Measurements from ENCODE around the gene COL11A2.

COL11A2 gene

DNA sequence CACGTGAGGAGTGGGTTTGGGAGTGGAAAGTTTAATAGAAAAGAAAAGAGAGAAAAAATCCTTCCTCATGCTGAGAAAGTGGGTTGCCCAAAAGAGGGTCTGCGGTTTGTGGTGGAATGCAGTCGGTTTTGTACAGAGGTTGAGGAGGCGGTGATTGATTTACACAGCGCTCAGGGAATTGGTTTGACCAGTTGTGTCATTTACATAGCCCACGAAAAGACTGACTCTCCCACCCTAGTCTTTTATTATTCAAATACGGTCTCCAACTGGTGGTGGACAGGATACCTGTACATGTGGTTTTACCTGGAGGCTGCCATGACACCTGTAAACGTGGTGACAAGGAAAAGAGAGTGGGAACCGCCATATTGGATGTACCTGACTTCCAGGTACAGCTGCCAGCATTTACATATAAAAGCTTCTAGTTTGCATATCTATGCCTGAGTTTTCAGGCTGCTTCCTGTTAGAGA lies 74.4 kb downstream of the COL11A2 start:
- no peak for DNase-seq (ENCODE audit: low read depth in 2 of 2)

DNA sequence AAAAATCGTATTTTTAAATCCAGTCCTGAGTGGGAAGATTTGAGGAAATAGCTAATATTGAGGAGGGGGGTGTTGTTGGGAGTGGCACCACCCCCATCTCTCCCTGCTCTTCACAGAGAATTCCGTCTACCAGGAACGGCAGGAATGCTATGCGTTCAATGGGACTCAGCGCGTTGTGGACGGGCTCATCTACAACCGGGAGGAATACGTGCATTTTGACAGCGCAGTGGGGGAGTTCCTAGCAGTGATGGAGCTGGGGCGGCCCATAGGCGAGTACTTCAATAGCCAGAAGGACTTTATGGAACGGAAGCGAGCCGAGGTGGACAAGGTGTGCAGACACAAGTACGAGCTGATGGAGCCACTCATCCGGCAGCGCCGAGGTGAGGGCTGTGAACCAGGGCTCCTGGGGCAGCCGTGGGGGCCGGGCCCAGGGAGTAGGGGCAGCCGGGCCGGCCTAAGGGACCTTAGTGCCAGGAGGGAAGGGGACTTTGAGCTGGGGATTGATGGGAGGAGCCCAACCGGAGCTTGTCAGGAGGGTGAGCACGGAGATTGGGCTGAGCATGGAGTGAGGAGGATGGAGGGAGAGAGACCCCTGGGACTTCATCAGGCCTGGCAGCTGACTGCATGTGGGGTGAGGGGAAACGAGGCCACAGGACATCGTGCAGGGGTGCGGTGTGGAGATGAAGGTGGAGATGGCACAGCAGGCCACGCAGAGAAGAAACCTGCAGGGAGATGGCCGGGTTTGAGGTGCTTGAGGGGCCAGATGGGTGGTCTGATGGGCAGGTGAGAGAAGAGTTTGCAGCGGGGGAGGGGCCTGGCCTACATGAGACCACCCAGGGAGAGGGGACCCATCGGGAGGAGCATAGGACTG lies 75.2 kb downstream of the COL11A2 start:
- no peak for DNase-seq (ENCODE audit: low read depth in 2 of 2)

DNA sequence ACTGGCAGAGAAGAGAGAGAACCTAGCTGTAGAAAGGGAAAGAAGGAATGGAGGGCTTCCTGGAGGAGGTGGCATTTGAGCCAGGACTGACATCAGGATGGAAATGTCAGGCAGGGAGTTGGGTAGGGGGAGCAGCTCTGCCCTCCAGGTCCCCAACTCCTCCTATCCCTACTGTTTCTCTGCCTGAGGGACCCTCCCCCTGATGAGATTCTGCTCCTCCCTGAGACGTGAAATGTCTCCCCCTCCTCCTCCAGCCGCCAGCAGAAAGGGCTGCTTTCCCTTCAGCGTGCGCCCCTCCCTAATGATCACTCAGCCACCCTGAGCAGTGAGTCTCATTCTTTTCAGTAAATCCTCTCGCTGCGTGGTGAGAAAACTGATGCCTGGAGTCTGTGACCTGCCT lies 75.8 kb downstream of the COL11A2 start:
- no peak for DNase-seq (ENCODE audit: low read depth in 2 of 2)

DNA sequence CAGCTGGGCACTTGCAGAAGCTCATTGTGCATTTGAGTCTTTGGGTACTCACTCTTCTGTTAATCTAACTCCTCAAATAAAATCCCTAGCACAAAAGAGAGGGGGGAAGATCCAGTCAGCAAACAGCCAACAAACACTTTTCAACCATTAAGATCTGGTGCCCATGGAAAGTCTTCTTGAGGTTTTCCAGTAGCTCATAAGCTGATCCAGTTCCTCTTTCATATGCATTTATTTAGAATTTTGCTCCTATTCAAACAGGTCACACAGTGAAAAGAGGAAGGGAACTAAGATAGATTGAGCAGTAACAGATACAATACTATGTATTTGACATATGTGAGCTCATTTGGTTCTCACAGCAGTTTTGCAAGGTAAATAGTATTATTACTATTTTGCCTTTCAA lies 77.9 kb downstream of the COL11A2 start:
- no peak for DNase-seq (ENCODE audit: low read depth in 2 of 2)

DNA sequence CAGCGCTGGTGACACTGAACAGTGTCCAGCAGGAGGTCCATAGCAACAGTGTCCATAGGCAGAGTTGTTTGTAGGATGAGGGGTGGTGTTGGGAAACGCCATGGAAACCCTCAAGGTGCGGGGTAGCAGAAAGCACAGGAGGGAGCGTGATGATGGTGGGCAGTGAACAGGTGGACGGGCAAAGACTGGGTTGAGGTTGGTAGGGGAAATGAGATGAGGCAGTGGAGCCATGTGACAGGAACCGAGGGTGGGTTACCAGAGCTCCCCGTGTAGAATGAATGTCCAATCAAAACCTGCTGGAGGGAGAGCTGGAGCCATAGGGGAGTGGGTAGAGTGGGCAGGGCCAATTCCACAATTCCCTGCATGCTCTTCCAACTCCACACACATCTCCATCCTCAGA lies 78.5 kb downstream of the COL11A2 start:
- DNase-seq (ENCODE audit: low read depth in 2 of 2) = no peak

All from stimulated activated CD8-positive, alpha-beta memory T cell treated with anti-CD3 and anti-CD28 coated beads, Interleukin-15, amount 100 ng/mL, for 48 hours (primary cell).